Skin of body (tissue), 2 donors: ENCODE measurements around the gene LPO. TPM values are rescaled to one million over a fixed set of nuclear protein-coding genes. Genes with fewer than 3 reads are reported as not detected.

Experiments used
- DNase-seq: peaks from one replicate; lab custom pipeline; 2025; lab: John Stamatoyannopoulos, UW
- total RNA-seq: library from RNA; depleted of rRNA; stranded (reverse); fragments of >200 nt; gene quantifications from one replicate; pipeline ENCODE4 v1.2.3, GENCODE V29; 2014

Gene LPO
- total RNA-seq, 1 donor from 2014 or later = not detected

DNA sequence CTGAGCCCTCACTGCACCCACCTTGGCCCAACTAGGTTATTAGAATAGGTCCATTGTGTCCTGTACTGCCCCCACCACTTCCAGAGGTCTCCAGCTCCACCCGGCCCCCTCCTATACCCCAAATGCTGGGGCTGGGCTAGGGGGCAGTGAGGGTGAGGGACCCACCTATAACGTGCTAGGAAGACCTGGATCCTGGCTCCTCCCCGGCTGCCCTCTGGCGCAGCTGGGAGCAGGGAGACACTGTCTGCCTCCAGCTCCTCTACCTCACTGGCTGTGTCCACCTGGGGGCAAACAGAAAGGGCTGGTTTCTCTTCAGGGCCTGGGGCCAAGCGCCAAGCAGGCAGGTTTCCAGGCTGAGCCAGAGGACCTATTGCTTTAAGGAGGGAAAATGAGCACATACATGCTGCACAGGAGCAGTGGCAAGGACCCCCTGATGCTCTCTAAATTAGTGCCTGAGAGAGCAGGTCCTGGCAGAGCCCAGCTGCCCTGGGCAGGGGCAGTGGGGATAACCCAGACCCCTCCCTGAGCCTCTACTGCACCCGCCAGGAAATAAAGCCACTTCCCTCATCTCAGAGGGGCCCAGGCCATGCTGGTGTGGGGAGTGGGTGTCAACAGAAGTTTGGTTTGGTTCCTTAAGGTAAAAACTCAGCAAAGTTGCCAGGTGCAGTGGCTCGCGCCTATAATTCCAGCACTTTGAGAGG is 78.0 kb downstream of the LPO start:
- no peak for DNase-seq

DNA sequence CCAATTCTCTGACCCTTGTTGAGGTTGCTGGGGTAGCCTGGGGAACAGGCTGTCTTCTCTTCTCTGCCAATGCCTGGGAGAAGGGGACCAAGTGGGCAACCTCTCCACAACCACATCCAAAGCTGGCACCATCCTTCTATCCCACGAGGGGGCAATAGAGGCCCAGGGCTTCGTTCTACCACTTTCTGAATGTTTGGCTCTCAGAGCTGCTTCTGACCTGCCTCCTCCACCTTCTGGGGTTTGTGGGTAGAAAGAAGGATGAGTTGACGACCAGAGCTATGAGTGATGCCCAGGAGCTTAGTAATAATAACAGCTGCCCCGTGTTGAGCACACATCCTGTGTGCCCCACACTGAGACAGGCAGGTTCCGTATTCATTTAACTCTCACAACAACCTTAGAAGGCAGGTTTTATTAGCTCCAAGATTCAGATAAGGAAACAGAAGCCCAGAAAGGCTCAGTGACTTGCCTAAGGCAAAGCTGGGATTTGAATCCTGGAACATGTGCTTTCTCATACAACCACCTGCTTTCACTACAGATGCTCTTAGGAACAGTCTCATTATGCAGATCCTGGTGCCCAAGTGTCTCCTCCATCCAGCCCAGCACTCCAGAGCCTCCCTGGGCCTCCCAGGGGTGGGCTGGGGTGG is 79.2 kb downstream of the LPO start:
- DNase-seq = no peak

DNA sequence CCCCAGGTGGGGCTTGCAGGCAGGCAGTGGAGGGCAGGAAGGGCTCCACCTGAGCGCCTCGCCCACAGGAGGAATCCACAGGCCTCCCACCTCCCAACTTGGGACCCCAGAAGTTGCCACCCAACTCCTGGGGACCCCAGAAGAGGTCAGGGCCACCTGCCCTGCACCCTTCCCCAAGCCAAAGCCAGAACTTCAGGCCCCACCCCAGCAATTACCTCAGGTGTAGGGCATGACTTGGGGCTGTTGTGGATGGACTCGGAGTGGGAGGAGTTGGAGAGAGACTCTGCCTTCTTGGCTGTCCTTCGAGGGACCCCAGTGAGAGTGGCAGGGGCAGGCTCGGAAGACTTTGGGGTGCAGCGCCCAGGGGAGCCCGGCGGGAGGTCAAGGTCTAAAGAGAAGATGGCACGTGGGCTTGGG is 79.7 kb downstream of the LPO start:
- DNase-seq = no peak

Other genes starting within 250 kb of the LPO start
- 227 TPM for gene SRSF1, start 231.3 kb upstream of the LPO start, total RNA-seq
- gene DYNLL2, start 155.2 kb upstream of the LPO start, total RNA-seq = 16.1 TPM
- gene OR4D1, start 90.2 kb upstream of the LPO start, total RNA-seq = not detected
- gene OR4D2, start 71.6 kb upstream of the LPO start, total RNA-seq = not detected
- gene EPX, start 45.9 kb upstream of the LPO start, total RNA-seq = 1.9 TPM
- 11.0 TPM for gene MKS1, start 19.3 kb upstream of the LPO start, total RNA-seq
- gene MPO, start 42.4 kb downstream of the LPO start, total RNA-seq = 51.1 TPM
- 3.9 TPM for gene TSPOAP1, start 90.2 kb downstream of the LPO start, total RNA-seq
- gene SUPT4H1, start 113.6 kb downstream of the LPO start, total RNA-seq = 35.0 TPM
- 9.9 TPM for gene RNF43, start 178.9 kb downstream of the LPO start, total RNA-seq
- under 0.01 TPM for gene HSF5, start 249.8 kb downstream of the LPO start, total RNA-seq